K562 (cell line): Measurements from ENCODE around the gene KXD1. TPM values are rescaled to one million over a fixed set of nuclear protein-coding genes. Genes with fewer than 3 reads are reported as not detected.

Experiments used
- CHD2 ChIP-seq: IDR thresholded peaks from 2 replicates; pipeline ENCODE4 v1.6.1; 2011; ENCODE audit warnings: low read depth, low read length
- CREB1 ChIP-seq, 2 experiments: sonication (generic) in 1 of 2; formaldehyde crosslinking in 1 of 2; IDR thresholded peaks; 2 replicates each; pipeline versions ENCODE4 v1.6.1 to v1.8.0; 2012 to 2022; ENCODE audit warnings: inconsistent platforms in 1 of 2, mild to moderate bottlenecking in 1 of 2, missing genetic modification reagents in 1 of 2, moderate library complexity in 1 of 2
- MAFK ChIP-seq: IDR thresholded peaks from 2 replicates; pipeline ENCODE4 v1.6.1; 2011; ENCODE audit warnings: low read length, improper control_type of control experiment
- MCM2 ChIP-seq: fragments of 450-650 bp; IDR thresholded peaks from 2 replicates; pipeline ENCODE4 v1.6.1; 2017; ENCODE audit warnings: low read depth, mild to moderate bottlenecking
- MEF2D ChIP-seq: conservative IDR thresholded peaks from 2 replicates; pipeline ENCODE4 v1.6.1; 2016; ENCODE audit warnings: low read depth, missing genetic modification characterization, missing compliant biosample characterization
- MXI1 ChIP-seq: IDR thresholded peaks from 2 replicates; pipeline ENCODE4 v1.6.1; 2011; ENCODE audit warnings: low read depth, mild to moderate bottlenecking, improper control_type of control experiment, low read length
- NBN ChIP-seq: fragments of 450-650 bp; IDR thresholded peaks from 2 replicates; pipeline ENCODE4 v1.6.1; 2016; ENCODE audit warnings: low read depth, mild to moderate bottlenecking
- NR2C1 ChIP-seq, 2 experiments: fragments of 450-650 bp; IDR thresholded peaks; 2 replicates each; pipeline ENCODE4 v1.6.1; 2017; ENCODE audit warnings: mild to moderate bottlenecking in 2 of 2, antibody characterized with exemption in 1 of 2, inconsistent platforms in 1 of 2, missing compliant biosample characterization in 1 of 2, missing genetic modification characterization in 1 of 2
- POU5F1 ChIP-seq: fragments of 150-350 bp; IDR thresholded peaks from 2 replicates; pipeline ENCODE4 v1.6.1; 2014; ENCODE audit warnings: borderline replicate concordance, low read length, low read depth, mild to moderate bottlenecking; ENCODE audit not compliant: partially characterized antibody
- SMARCE1 ChIP-seq: fragments of 450-650 bp; IDR thresholded peaks from 2 replicates; pipeline ENCODE4 v1.7.1; 2016; ENCODE audit warnings: mild to moderate bottlenecking
- SRF ChIP-seq, 2 experiments: fragments of 250-450, 450-650 bp in 1 of 2; sonication (Bioruptor Pico) in 1 of 2; sonication (generic) in 1 of 2; formaldehyde crosslinking; IDR thresholded peaks; 2 replicates each; pipeline versions ENCODE4 v1.5.0 to v1.5.1; 2020 to 2022; ENCODE audit warnings: mild to moderate bottlenecking in 1 of 2, missing genetic modification reagents in 1 of 2
- TEAD4 ChIP-seq, 2 experiments: sonication (generic) in 1 of 2; formaldehyde crosslinking in 1 of 2; IDR thresholded peaks; 2 replicates each; pipeline versions ENCODE4 v1.6.1 to v1.8.0; 2012 to 2022; ENCODE audit warnings: borderline replicate concordance in 1 of 2, inconsistent platforms in 1 of 2, low read length in 1 of 2, mild to moderate bottlenecking in 1 of 2, missing genetic modification reagents in 1 of 2
- ZNF644 ChIP-seq: fragments of 200-800 bp; sonication (Bioruptor generic); IDR thresholded peaks from 2 replicates; pipeline ENCODE4 v1.6.1; 2016; ENCODE audit warnings: low read depth, missing genetic modification characterization, missing compliant biosample characterization
- polyA plus RNA-seq, 8 experiments: library from polyadenylated mRNA; depleted of rRNA in 4 of 8; stranded (reverse) in 5 of 8; unstranded in 3 of 8; fragments of >200 nt; fragmentation: Nextera tagmentation in 2 of 8; fragmentation: Illumina TruSeq in 1 of 8; extraction: Ambion mirVana in 2 of 8; extraction: Trizol in 1 of 8; gene quantifications; 2 replicates each; pipeline versions ENCODE4 v1.2.1 to v1.2.3, GENCODE V29; 2011 to 2014; ENCODE audit warnings: inconsistent platforms in 1 of 8, missing spikeins in 1 of 8
- total RNA-seq, 7 experiments: library from RNA; depleted of rRNA in 6 of 7; stranded (reverse); fragments of >200 nt in 6 of 7; fragmentation: Illumina TruSeq in 2 of 7; extraction: Trizol in 2 of 7; gene quantifications; 2 replicates each; pipeline versions ENCODE4 v1.2.1 to v1.2.3, GENCODE V29; 2011 to 2021; ENCODE audit warnings: low replicate concordance in 1 of 7
- TF ChIP-seq, protein P1 (sequence below), 2 experiments: fragments of 150-350 bp in 1 of 2; IDR thresholded peaks; 2 replicates each; pipeline ENCODE4 v1.6.1; 2012 to 2016; ENCODE audit warnings: low read depth in 2 of 2, low read length in 2 of 2, mild to moderate bottlenecking in 1 of 2, moderate library complexity in 1 of 2
- TF ChIP-seq, protein P2 (sequence below): sonication (generic); IDR thresholded peaks from 2 replicates; pipeline ENCODE4 v1.6.1; 2016
- TF ChIP-seq, protein P3 (sequence below), 2 experiments: fragments of 200-800 bp in 1 of 2; sonication (Bioruptor generic) in 1 of 2; sonication (generic) in 1 of 2; formaldehyde crosslinking in 1 of 2; IDR thresholded peaks in 1 of 2; conservative IDR thresholded peaks in 1 of 2; 2 replicates each; pipeline versions ENCODE4 v1.5.0 to v1.6.1; 2016 to 2020; ENCODE audit warnings: missing compliant biosample characterization in 1 of 2, missing genetic modification characterization in 1 of 2, missing genetic modification reagents in 1 of 2

The KXD1 gene
- total and polyA plus RNA-seq, 9 of the 15 experiments (the other 6 are each of a cell fraction or from before 2014, with no cell fraction given): 21.9 to 210 (median 118) TPM

DNA sequence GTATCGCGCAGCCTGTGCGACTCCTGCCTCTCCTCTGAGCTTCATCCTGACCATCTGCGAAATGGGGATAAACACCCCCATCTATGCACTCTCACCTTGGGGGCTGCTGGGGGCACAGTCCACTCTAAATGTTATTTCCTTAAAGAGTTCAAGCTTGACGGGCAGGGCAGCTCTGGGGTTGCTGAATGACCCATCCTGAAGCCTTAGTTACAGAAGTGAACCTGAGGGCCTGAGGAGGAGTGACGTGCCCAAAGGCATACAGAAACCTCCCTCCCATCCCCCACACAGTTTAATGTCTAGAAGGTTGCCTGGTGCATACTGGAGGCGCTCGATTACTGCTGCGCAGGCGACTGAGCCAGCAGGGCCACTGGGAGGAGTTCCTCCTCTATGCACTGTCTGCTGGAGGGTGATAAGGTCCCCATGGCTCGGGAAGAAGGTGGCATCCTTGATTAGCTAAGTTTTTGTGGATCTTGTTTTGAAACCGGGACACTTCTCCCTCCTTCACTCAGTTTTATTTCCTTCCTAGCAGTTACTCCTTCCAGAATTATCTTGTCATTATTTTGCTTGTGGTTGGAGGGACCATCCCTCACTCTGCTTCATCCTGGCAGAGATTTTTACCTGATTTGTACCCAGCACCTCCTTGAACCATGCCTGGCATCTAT, 13.7 kb upstream of the KXD1 start (continued):
- peak; percentile 6 for TF ChIP-seq POU5F1
- TF ChIP-seq, protein P1, sequence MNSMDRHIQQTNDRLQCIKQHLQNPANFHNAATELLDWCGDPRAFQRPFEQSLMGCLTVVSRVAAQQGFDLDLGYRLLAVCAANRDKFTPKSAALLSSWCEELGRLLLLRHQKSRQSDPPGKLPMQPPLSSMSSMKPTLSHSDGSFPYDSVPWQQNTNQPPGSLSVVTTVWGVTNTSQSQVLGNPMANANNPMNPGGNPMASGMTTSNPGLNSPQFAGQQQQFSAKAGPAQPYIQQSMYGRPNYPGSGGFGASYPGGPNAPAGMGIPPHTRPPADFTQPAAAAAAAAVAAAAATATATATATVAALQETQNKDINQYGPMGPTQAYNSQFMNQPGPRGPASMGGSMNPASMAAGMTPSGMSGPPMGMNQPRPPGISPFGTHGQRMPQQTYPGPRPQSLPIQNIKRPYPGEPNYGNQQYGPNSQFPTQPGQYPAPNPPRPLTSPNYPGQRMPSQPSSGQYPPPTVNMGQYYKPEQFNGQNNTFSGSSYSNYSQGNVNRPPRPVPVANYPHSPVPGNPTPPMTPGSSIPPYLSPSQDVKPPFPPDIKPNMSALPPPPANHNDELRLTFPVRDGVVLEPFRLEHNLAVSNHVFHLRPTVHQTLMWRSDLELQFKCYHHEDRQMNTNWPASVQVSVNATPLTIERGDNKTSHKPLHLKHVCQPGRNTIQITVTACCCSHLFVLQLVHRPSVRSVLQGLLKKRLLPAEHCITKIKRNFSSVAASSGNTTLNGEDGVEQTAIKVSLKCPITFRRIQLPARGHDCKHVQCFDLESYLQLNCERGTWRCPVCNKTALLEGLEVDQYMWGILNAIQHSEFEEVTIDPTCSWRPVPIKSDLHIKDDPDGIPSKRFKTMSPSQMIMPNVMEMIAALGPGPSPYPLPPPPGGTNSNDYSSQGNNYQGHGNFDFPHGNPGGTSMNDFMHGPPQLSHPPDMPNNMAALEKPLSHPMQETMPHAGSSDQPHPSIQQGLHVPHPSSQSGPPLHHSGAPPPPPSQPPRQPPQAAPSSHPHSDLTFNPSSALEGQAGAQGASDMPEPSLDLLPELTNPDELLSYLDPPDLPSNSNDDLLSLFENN (IDR thresholded peaks at IDR 0.05; ENCODE audit: low read depth in 2 of 2, low read length in 2 of 2): peak in 1 of 2 experiments; percentile 94; a peak in 2 of 4 replicates
- TF ChIP-seq, protein P2, sequence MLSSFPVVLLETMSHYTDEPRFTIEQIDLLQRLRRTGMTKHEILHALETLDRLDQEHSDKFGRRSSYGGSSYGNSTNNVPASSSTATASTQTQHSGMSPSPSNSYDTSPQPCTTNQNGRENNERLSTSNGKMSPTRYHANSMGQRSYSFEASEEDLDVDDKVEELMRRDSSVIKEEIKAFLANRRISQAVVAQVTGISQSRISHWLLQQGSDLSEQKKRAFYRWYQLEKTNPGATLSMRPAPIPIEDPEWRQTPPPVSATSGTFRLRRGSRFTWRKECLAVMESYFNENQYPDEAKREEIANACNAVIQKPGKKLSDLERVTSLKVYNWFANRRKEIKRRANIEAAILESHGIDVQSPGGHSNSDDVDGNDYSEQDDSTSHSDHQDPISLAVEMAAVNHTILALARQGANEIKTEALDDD: peak; percentile 66; the same call in 1 of the 2 replicates
- 0 out of 2 replicates have a peak, but pooled peaks have one; percentile 35 for TF ChIP-seq NR2C1 (IDR thresholded peaks at IDR 0.05)
- TF ChIP-seq NR2C1 (tag; IDR thresholded peaks at IDR 0.05): 0 out of 2 replicates have a peak, but pooled peaks have one; percentile 58
- peak; percentile 96 for TF ChIP-seq NBN
- TF ChIP-seq MXI1: peak; percentile 75; the same call in 1 of the 2 replicates
- peak; percentile 75 for TF ChIP-seq CREB1 (IDR thresholded peaks at IDR 0.05)
- TF ChIP-seq CREB1 (CRISPR knock-in tag; IDR thresholded peaks at IDR 0.05): peak; percentile 73
- TF ChIP-seq SMARCE1: peak; percentile 96
- peak in 1 of 2 experiments; percentile 60; a peak in 1 of 4 replicates for TF ChIP-seq SRF (CRISPR knock-in tag; IDR thresholded peaks at IDR 0.05)
- TF ChIP-seq TEAD4 (IDR thresholded peaks at IDR 0.05; ENCODE audit: low read length): peak; percentile 98
- TF ChIP-seq TEAD4 (CRISPR knock-in tag; IDR thresholded peaks at IDR 0.05; ENCODE audit: borderline replicate concordance): no peak
- TF ChIP-seq, protein P3, sequence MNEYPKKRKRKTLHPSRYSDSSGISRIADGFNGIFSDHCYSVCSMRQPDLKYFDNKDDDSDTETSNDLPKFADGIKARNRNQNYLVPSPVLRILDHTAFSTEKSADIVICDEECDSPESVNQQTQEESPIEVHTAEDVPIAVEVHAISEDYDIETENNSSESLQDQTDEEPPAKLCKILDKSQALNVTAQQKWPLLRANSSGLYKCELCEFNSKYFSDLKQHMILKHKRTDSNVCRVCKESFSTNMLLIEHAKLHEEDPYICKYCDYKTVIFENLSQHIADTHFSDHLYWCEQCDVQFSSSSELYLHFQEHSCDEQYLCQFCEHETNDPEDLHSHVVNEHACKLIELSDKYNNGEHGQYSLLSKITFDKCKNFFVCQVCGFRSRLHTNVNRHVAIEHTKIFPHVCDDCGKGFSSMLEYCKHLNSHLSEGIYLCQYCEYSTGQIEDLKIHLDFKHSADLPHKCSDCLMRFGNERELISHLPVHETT (CRISPR knock-in tag; conservative IDR thresholded peaks at IDR 0.05 in 1 of 2, IDR thresholded peaks at IDR 0.05 in 1 of 2): peak in 1 of 2 experiments; percentile 79; a peak in 2 of 4 replicates
- peak; percentile 73 for TF ChIP-seq CHD2
- TF ChIP-seq MCM2: no peak
- TF ChIP-seq MEF2D: 0 out of 2 replicates have a peak, but pooled peaks have one; percentile 31
- TF ChIP-seq ZNF644 (tag): 0 out of 2 replicates have a peak, but pooled peaks have one; percentile 32
- TF ChIP-seq MAFK: no peak
